Muscle of leg (tissue), 11 donors: ENCODE results near the gene TRIM7. TPM values are rescaled to one million over a fixed set of nuclear protein-coding genes. Genes with fewer than 3 reads are reported as not detected.
"Not testable (repeated sequence)": the region's sequence is repeated elsewhere in the genome, so short reads cannot be mapped to it uniquely, and the experiment has no call there.

Experiments used
- DNase-seq: peaks from one replicate; pipeline ENCODE4 v3.0.0; 2013
- H3K27ac ChIP-seq: one replicate; pipeline ENCODE4 v1.5.1; 2013; ENCODE audit warnings: mild to moderate bottlenecking, low read length, control low read depth
- H3K27me3 ChIP-seq: one replicate; pipeline ENCODE4 v1.6.1; 2013; ENCODE audit warnings: low read length; ENCODE audit not compliant: control insufficient read depth, insufficient read depth
- H3K36me3 ChIP-seq: one replicate; pipeline ENCODE4 v1.6.1; 2013; ENCODE audit warnings: low read length; ENCODE audit not compliant: control insufficient read depth, insufficient read depth
- H3K4me1 ChIP-seq: one replicate; pipeline ENCODE4 v1.6.1; 2013; ENCODE audit warnings: low read length; ENCODE audit not compliant: control insufficient read depth, insufficient read depth
- H3K4me3 ChIP-seq: one replicate; pipeline ENCODE4 v1.5.1; 2013; ENCODE audit warnings: low read length, control low read depth
- H3K9me3 ChIP-seq: replicated peaks from 2 replicates; pipeline ENCODE4 v1.6.1; 2013; ENCODE audit warnings: low read depth, low read length; ENCODE audit not compliant: control insufficient read depth
- WGBS: methylation state at CpG from one replicate; pipeline ENCODE4 v1.1.5; 2013; ENCODE audit warnings: missing lambda C conversion rate; ENCODE audit not compliant: insufficient coverage; 5-methylcytosine and 5-hydroxymethylcytosine counted together
- polyA plus RNA-seq, 8 donors: library from polyadenylated mRNA; unstranded; fragments of 120-200 nt; gene quantifications; one replicate each; pipeline versions ENCODE4 v1.2.1 to v1.2.3, GENCODE V29; 2013; ENCODE audit warnings: inconsistent platforms in 1 of 8, low replicate concordance in 1 of 8; ENCODE audit not compliant: insufficient read length in 8 of 8, insufficient read depth in 1 of 8
- total RNA-seq: library from RNA; stranded (reverse); fragments of 120-200 nt; gene quantifications from one replicate; pipeline ENCODE4 v1.2.4, GENCODE V29; 2013

Gene TRIM7
- total and polyA plus RNA-seq, 9 donors, result 7.7 to 22.0 (median 15.0) TPM

GRCh38 chr5:181163487-181164075, 41.4 kb downstream of the TRIM7 start:
- WGBS, result 24% methylated on average over 11 of the region's 16 CpGs
- H3K27me3 ChIP-seq, result peaks cover 47% of the 10 kb centered on the region
- H3K4me3 ChIP-seq, result no peak overlapping the region
- no peaks in the 10 kb centered on the region for H3K9me3 ChIP-seq
- H3K36me3 ChIP-seq, result no peaks in the 10 kb centered on the region
- DNase-seq, result no peak
- no peak overlapping the region for H3K27ac ChIP-seq
- H3K4me1 ChIP-seq, result peaks cover 4% of the 10 kb centered on the region

- Histone ChIP-seq H3K27me3 (peaks cover 42% of the 10 kb centered on the region), H3K4me3 (no peak overlapping the region), H3K36me3 (no peaks in the 10 kb centered on the region), H3K9me3 (no peaks in the 10 kb centered on the region), H3K27ac (no peak overlapping the region), H3K4me1 (peaks cover 4% of the 10 kb centered on the region)
- no peak for DNase-seq
- WGBS, result 71% methylated on average over 1 of the region's 4 CpGs
These were observed 43.3 kb downstream of the TRIM7 start for GRCh38 chr5:181161534-181162175.

GRCh38 chr5:181160755-181161533, 44.1 kb downstream of the TRIM7 start:
- peak; percentile 53 for DNase-seq
- H3K4me1 ChIP-seq, H3K9me3 ChIP-seq, H3K4me3 ChIP-seq, H3K36me3 ChIP-seq, H3K27ac ChIP-seq: not testable (repeated sequence)
- peaks cover 35% of the 10 kb centered on the region for H3K27me3 ChIP-seq
- 10% methylated on average over 10 of the region's 48 CpGs for WGBS

- H3K27me3 ChIP-seq, result peaks cover 30% of the 10 kb centered on the region
- 30% methylated on average over 12 of the region's 21 CpGs for WGBS
- H3K4me3 ChIP-seq, result no peak overlapping the region
- DNase-seq, result no peak
- no peaks in the 10 kb centered on the region for H3K9me3 ChIP-seq
- H3K27ac ChIP-seq, result peak overlapping the region; percentile 0
- H3K36me3 ChIP-seq, result no peaks in the 10 kb centered on the region
- peaks cover 4% of the 10 kb centered on the region for H3K4me1 ChIP-seq
These were observed 44.7 kb downstream of the TRIM7 start for GRCh38 chr5:181160152-181160754.

- Histone ChIP-seq H3K27ac (no peak overlapping the region), H3K36me3 (no peaks in the 10 kb centered on the region), H3K9me3 (no peaks in the 10 kb centered on the region), H3K4me3 (no peak overlapping the region), H3K27me3 (peaks cover 24% of the 10 kb centered on the region), H3K4me1 (peaks cover 4% of the 10 kb centered on the region)
- DNase-seq, result peak; percentile 86
- WGBS, result 64% methylated on average over 8 of the region's 20 CpGs
These were observed 45.5 kb downstream of the TRIM7 start for GRCh38 chr5:181159286-181160151.

GRCh38 chr5:181158869-181159268, 46.1 kb downstream of the TRIM7 start:
- peaks cover 19% of the 10 kb centered on the region for H3K27me3 ChIP-seq
- H3K4me3 ChIP-seq, result no peak overlapping the region
- no peak overlapping the region for H3K27ac ChIP-seq
- peaks cover 4% of the 10 kb centered on the region for H3K4me1 ChIP-seq
- WGBS, result 83% methylated on average over 2 of the region's 3 CpGs
- H3K36me3 ChIP-seq, result no peaks in the 10 kb centered on the region
- no peak for DNase-seq
- no peaks in the 10 kb centered on the region for H3K9me3 ChIP-seq

GRCh38 chr5:181156758-181157157, 48.2 kb downstream of the TRIM7 start:
- Histone ChIP-seq H3K27me3 (peaks cover 5% of the 10 kb centered on the region), H3K36me3 (no peaks in the 10 kb centered on the region), H3K4me1 (peaks cover 4% of the 10 kb centered on the region), H3K9me3 (no peaks in the 10 kb centered on the region), H3K27ac (no peak overlapping the region), H3K4me3 (no peak overlapping the region)
- WGBS, result 0% methylated on average over 1 of the region's 3 CpGs
- no peak for DNase-seq

- Histone ChIP-seq H3K27ac (no peak overlapping the region), H3K4me1 (peaks cover 2% of the 10 kb centered on the region), H3K9me3 (no peaks in the 10 kb centered on the region), H3K27me3 (peaks cover 3% of the 10 kb centered on the region), H3K4me3 (no peak overlapping the region), H3K36me3 (no peaks in the 10 kb centered on the region)
- DNase-seq, result no peak
- WGBS, result 90% methylated on average over 2 of the region's 5 CpGs
These were observed 51.2 kb downstream of the TRIM7 start for GRCh38 chr5:181153814-181154213.

GRCh38 chr5:181152406-181152805, 52.6 kb downstream of the TRIM7 start:
- WGBS, result 70% methylated on average over 2 of the region's 9 CpGs
- peaks cover 5% of the 10 kb centered on the region for H3K27me3 ChIP-seq

More at GRCh38 chr5:181152406-181152805, 52.6 kb downstream of the TRIM7 start:
- Histone ChIP-seq H3K9me3 (no peaks in the 10 kb centered on the region), H3K4me3 (no peak overlapping the region), H3K36me3 (no peaks in the 10 kb centered on the region), H3K27ac (no peak overlapping the region), H3K4me1 (peaks cover 2% of the 10 kb centered on the region)
- DNase-seq, result no peak
